T-helper 9 cell (primary cell): ENCODE measurements around the gene WDR4.
"Not testable (repeated sequence)": the region's sequence is repeated elsewhere in the genome, so short reads cannot be mapped to it uniquely, and the experiment has no call there.

Experiments used
- DNase-seq: peaks from one replicate; pipeline ENCODE4 v3.0.0-alpha.2; 2020

WDR4 gene

DNA sequence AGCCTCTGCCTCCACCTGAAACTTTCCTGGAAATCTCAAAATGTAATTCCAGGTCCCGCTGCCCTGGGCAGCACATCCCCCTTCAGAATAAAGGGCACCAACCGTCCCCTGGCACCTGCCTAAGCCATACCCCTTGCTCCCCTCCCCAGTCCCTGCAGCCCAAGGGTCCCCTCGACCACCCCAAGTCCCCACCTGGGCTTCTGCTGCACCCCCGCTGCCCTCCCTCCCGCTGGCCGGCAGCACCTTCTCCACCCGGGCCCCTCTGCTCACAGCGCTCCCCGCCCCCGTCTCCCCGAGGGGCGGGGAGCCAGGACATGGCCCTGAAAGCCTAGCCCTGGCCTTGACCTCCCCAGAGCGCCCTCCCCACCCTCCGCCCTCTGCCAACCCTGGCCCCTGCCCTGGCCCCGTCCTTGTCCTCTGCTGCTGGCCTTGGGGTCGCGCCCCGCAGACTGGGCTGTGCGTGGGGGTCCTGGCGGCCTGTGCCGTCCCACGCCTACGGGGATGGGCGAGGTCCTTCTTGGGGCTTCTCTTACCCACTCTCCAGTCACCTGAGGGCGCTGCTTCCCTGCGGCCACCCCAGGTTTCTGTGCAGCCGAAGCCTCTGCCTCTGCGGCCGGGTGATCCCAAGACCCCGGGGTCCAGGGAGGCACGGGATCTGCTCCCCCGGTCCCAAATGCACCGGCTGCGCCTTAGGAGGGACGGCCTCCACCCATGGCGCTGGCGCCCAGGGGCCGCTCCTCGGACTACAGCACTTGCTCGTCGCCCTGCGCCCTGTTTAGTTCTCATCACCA is 41.7 kb downstream of the WDR4 start:
- DNase-seq, result no peak

DNA sequence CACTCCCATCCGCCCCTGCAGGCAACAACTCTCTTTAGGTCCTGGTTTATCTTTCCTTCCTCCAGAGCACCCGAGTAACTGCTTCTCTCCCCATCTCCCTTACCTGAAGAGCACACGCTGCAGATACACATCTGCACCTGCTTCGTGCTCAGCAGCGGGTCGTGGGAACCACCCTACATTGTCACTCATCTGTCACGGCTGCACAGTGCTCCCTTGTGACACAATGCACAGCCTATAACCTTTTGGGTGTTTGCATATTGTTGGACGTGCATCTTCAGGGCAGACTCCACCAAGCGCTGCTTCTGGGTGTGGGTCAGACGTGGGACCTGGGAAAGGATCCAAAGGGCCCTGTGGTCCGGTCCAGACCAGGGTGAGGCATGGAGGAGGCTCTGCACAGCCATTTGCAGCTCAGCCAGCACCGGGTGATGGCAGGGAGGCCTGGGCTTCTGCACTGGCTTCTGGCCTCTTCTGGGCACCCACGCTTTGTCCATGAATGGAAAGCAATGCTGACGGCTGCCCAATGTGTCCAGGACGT is 42.5 kb downstream of the WDR4 start:
- no peak for DNase-seq

DNA sequence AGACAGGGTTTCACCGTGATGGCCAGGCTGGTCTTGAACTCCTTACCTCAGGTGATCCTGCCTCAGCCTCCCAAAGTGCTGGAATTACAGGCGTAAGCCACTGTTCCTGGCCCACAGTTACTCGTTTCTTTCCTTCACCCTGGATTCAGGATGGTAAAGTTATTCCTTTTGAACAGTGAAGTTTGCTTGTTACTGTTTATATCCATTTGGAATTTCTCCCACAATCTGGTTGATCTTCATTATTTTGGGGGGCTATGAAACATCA is 43.0 kb downstream of the WDR4 start:
- no peak for DNase-seq

DNA sequence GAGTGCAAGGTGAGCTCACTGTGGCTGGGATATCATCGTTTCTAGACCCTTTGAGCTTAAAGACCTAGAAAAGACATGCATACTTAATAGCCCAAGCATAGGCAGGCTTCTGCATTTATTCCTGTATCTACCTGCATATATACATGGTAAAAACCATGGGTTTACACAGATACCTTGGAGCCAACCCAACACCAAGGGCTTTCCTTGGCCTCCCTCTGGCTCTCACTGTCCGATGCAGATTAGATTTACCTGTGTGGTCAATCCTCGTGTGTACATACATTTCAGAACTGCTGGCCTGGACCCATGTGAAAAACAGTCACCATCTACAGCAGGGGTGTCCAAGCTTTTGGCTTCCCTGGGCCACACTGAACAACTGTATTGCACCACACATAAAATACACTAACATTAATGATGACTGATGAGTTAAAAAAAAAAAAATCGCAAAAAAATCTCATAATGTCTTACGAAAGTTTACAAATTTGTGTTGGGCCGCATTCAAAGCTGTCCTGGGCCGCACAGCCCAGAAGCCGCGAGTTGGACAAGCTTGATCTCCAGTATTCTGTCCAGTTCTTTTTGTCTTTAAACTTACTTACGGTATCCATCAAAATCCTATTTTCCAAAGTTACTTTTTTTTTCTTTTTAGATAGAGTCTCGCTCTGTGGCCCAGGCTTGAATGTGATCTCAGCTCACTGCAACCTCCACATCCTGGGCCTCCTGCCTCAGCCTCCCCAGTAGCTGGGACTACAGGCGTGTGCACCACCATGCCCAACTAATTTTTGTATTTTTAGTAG is 43.5 kb downstream of the WDR4 start:
- no peak for DNase-seq

DNA sequence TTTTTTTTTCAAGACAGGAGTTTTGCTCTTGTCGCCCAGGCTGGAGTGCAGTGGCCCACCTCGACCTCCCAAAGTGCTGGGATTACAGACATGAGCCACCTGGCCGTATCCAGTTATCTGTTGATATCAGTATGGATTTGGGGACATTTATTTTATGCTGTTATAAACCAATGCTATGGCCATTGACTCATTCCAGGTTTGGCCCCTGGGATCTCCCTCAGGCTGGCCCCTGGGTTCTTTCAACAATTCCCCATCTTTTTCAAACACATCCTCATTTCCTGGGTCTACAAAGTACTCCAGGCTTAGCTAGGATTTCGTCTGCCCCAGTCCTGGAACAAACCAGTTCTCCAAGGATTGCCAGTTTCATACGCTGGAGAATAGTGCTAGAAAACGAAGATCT is 44.1 kb downstream of the WDR4 start:
- DNase-seq, result no peak

DNA sequence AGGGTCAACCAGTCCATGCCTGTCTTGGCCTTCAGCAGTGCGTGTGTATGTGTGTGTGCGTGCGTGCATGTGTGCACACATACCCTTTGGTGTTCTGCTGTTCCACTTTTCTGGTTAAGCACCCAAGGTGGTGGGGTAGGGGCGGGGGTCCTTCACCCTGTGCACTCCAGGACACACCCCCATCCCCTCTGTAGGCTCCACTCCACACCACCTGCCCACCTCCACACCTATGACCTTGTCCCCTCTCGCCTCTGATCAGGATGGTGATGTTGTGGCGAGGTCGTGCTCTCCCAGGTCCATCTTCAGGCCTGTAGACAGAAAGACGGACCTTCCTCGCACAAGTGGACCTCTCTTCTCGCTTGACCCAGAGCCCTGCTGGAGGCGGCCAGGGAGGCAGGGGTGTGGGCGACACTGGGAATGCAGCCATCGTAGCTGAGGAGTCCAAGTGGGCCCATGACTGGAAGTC is 44.6 kb downstream of the WDR4 start:
- DNase-seq, result no peak

DNA sequence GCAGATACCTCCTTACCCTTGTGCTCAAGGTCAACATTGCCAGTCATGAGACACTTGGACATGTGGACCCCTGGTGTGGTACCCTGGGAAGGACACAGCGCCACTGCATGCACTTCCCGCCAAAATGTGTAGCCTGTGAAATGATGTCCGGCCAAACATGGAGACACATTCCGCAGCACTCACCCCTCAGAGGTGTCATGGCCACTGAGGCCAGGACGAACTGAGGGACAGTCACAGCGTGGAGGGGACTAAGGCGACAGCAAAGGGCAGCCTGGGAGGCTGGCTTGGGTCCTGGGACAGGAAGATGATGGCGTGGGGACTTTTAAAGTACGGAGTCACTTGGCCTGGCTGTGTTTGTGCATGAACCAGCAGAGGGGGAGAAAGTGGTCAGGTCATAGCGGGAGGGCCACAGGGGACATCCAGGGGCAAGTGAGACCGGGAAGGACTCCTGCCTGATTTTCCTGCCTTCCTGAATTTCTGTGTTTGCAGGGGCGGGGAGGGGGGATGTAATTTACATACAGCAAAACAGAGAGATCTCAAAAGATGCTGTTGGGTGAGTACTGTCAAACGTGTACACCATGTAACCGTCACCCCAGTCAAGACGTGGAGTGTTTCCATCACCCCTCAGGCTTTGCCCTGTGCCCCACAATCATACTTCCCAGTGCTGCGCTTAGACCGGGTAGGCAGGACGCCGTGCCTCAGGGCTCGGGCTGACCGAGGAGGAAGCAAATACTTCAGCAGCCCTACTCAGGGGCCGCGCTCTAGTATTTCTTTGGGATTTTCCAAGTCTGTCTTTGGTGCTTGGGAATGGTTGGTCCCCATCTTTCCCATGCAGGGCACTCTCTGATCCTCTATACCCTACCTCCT is 45.2 kb downstream of the WDR4 start:
- DNase-seq, result no peak

DNA sequence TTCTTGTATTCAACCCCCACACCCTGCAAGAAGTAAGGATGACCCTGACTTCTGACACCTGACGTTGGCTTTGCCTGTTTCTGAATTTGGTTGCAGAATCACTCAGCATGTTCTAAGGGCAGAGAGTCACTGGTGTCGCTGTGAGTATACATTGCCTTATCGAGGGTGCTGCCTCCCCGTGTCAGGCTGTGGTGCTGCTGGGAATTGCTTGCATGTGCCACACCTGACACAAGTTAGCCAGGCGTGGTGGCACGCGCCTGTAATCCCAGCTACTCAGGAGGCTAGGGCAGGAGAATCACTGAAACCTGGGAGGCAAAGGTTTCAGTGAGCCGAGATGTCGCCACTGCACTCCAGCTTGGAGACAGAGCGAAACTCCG is 45.9 kb downstream of the WDR4 start:
- peak; percentile 21 for DNase-seq

DNA sequence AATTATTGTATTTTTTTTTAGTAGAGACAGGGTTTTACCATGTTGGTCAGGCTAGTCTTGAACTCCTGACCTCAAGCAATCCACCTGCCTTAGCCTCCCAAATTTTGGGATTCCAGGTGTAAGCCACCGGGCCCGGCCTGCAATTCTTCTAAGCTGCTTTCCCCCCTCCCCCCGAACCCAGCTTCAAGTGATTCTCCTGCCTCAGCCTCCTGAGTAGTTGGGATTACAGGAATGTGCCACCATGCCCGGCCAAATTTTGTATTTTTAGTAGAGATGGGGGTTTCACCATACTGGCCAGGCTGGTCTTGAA is 47.1 kb downstream of the WDR4 start:
- DNase-seq, result not testable (repeated sequence)

DNA sequence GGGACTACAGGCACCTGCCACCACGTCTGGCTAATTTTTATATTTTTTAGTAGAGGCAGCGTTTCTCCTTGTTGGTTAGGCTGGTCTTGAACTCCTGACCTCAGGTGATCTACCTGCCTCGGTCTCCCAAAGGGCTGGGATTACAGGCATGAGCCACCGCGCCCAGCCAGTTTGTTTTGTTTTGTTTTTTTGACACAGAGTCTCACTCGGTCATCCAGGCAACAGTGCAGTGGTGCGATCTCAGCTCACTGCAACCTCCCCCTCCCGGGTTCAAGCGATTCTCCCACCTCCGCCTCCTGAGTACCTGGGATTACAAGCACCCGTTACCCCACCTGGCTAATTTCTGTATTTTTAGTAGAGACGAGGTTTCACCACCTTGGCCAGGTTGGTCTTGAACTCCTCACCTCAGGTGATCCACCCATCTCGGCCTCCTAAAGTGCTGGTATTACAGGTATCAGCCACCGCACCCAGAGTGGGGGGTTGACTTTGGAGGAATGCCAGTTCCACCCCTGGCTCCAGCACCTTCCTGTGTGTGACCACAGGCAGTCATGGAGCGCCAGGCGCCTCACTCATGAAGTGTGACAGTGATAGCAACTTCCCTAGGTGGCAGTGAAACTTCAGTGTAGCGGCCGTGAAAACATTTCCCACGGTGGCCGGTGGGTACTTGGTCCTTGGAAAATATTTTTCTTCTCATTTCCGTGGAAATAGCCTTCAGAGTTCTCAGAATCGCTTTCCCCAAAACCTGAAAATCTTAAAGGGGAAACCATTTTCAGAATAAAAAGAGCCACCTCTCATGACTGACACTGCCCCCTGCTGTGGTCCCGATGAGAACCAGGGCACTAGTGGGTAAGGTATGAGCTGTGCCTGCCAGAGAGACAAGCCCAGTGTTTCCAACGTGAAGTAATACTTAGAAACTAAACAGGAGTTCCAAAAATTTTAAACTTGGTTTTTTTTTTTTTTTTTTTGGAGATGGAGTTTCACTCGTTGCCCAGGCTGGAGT is 48.6 kb downstream of the WDR4 start:
- no peak for DNase-seq

DNA sequence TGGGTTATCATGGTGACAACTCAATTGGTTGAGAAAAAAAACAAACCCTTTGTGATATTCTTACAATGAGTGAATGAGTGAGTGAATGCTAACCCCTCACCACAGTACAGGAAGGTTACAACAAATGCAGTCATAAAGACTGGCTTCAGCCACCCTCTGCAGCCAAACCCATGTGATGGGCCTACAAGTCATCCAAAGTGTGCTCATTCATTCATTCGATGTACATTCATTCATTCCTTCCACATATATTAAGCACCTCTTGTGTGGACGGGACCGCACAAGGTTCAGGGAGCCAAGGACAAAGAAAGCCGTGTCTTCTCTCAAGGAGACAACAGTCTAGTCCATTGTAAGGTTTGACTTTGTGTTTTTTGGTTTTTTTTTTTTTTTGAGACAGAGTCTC is 49.4 kb downstream of the WDR4 start:
- DNase-seq, result no peak

DNA sequence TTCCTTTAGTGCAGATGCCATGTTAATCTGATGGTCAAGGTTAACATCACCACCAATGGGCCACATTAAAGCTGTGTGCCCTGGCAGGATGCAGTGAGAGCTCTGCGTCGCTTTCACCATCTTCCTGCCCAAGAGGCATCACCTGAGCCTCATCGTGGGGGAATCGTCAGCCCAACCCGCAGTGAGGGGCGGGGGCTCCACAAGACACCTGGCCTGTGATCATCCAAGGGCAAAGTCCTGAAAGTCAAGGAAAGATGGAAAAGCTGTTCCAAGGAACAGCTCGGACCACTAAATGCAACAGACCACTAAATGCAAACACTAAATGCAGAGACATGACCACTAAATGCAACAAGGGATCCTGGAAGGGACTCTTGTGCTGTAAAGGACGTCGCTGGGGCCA is 49.9 kb downstream of the WDR4 start:
- no peak for DNase-seq

DNA sequence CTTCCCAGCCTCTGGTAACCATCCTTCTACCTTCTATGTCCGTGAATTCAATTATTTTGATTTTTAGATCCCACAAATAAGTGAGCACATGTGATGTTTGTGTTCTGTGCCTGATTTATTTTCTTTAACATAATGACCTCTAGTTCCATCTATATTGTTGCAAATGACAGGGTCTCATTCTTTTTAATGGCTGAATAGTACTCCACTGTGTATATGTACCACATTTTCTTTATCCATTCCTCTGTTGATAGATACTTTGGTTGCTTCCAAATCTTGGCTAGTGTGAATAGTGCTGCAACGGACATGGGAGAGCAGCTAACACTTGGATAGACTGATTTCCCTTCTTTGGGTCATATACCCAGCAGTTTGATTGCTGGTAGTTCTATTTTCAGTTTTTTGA is 51.8 kb downstream of the WDR4 start:
- no peak for DNase-seq

DNA sequence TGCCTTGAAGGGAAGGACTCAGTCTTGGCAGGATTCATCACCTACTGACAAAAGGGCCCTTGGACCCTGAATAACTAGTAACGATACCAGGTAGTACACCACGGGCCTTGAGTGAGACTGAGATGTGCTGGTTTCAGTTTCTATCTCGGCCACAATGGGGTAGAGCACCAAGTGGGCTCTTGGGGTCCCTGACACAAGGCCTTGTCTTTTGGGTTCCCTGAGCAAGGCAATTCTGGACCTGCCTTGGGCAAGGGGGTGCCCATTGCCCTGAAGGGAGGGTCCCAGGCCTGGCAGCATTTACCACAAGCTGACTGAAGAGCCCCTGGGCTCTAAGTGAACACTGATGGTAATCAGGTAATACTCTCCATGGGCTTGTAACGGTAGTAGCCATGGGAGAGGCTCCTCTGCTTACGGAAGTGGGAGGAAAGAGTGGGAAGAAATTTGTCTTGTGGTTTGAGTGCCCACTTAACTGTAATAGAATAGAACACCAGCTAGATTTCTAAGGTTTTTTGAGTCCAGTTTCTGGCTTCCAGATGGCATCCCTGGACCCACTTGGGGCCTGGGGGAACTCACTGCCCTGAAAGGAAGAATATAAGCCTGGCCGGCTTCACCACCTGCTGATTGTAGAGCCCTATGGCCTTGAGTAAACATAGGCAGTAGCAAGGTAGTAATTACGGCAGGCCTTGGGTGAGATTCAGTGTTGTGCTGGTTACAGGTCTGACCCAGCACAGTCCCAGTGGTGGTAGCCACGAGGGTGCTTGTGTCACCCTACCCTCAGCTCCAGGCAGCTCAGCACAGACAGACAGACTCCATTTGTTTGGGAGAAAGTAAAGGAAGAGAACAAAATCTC is 58.5 kb downstream of the WDR4 start:
- DNase-seq, result no peak

DNA sequence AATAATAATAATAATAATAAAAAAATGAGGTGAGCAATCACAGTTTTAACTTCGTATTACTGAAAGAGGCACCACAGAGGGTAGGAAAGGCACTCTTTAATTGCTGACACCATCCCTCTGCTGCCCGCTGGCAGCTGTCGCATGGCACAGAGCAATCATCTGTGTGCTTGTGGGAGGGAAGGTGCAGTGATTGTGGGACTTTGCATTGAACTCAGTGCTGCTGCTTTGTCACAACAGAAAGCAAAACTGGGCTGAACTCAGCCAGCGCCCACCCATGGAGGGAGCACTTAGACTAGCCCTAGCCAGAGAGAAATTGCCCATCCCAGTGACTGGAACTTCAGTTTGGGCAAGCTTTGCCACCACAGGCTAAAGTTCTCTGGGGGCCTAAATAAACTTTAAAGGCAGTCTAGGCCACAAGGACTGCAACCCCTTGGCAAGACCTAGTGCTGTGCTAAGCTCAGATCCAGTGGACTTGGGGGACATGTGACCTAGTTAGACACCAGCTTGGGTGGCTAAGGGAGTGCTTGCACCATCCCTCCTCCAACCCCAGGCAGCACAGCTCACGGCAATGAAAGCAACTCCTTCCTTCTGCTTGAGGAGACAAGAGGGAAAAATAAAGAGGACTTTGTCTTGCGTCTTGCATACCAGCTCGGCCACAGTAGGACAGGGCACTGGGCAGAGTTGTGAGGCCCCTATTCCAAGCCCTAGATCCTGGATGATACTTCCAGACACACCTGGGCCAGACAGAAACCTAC is 59.3 kb downstream of the WDR4 start:
- no peak for DNase-seq

DNA sequence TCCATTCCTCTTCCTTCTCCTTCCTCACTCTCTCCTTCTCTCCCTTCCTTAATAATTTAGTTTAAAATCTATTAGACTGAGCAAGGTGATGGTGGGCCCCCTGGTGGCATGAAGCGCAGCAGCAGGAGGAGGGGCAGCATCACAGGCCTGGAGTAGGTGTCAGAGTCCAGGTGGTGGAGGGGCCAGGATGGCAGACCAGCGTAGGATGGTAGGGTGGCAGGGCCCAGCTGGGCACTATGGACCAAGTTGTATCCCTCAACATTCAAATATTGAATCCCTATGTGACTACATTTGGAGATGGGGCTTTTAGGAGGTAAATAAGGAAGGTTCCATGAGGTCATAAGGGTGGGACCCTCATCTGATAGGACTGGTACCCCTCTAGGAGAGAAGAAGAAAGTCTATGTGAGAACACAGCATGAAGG is 61.0 kb downstream of the WDR4 start:
- DNase-seq, result peak; percentile 46

DNA sequence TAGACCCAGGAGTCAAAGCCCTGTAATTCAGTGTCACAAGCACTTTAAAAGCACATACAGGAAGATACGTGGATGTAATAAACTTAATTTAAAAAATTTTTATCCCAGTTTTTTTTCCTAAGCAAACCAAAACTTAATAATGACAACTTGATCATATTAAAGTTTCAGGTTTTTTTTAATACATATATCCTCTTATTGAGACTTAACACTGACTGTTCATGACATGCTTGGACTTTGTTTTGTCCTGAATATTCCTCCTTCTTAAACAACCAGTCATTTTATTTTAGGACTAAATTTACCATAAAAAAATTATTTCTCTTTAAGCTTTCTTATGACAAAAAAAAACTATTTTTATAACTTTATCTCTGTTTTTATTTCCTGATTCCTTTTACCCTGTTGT is 64.1 kb downstream of the WDR4 start:
- DNase-seq, result no peak

DNA sequence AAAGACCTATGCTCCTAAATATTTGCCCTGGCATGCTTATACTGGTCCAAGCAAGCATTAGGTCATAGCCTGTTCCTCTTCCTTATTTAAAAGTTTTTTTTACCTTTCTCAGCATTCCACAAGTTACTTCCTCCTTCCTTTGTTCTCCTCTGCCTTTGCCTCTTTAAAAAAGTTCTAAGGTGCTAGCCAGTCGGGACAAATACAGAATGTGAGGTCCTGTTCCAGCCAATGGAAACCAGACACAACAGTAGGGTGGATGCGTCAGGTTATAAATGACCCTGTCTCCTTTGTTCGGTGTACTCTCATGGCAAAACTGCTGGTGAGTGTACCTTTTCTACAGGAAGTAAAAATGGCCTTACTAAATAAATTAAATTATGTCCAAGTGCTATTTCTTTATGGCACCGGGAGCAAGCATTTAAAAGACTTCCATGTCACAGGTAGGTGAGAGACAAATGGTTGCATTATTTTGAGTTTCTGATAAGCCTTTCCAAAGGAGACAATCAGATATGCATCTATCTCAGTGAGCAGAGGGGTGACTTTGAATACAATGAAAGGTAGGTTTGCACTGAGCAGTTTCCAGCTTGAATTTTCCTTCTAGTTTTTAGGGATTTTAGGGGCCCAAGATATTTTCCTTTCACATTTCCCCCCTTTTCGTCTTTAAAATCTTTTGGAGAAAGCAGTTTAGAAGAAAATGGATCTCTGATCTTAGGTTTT is 66.7 kb downstream of the WDR4 start:
- DNase-seq, result not testable (repeated sequence)

DNA sequence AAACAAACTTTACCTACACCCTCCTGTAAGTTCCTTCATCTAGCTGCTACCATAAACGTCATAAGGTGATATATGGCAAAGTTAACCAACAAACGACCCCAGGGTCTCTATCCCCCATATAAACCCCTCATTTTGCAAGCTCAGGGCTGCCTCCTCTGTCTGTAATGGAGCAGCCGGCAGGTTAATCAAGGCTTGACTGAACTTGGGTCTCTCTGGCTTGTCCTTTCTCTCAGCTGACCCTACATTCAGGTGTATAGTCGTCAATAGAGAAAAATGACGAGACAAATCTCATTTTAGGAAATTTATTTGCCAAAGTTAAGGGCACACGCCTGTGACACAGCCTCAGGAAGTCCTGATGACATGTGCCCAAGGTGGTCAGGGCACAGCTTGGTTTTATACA is 67.4 kb downstream of the WDR4 start:
- no peak for DNase-seq
